Ecto neural progenitor cell (in vitro differentiated cells): ENCODE measurements around the gene SAMD15.
"Not testable (repeated sequence)": the region's sequence is repeated elsewhere in the genome, so short reads cannot be mapped to it uniquely, and the experiment has no call there.

ENCODE experiments used
- DNase-seq: peaks from one replicate; pipeline ENCODE4 v3.0.0-alpha.2; 2018; ENCODE audit warnings: low spot score

SAMD15 gene

DNA sequence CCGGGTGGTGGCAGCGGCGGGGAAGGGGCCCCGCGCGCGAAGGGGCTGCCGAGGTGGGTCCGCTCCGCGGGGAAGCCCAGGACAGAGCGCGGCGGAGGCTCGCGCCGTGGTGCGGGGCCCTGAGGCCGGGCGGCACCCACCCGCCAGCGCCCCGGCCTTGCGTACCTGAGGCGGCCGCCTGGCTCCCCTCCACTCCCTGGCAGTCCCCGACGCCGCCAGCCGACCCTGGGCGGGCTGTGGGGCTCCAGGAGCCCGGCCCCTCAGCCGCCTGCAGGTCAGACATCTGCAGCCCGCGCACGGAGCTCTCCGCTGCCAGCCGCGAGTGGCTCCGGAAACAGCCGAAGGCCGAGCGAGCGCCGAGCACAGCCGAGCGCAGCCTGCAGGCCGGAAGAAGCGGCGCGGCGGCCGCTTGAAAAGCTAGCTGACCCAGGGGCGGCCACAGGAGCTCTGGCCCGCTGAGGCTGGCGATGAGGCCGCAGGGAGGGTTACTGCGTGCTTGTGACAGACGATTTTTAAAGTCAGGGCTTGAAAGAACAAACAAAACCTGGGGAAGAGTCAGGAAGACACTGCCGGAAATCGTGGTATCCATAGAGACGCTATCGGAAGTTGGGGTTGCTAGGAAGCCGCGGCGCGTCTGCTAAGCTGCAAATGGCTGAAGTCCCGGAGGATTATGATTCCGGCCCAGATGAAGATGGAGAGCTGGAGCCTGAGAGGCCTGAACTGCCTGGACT lies at the start of gene SAMD15, which contains the start of gene TMED8:
TSS of gene SAMD15 (plus strand) at position 609 of the 731 bp plus-strand sequence. CDS start at position 649, 40 bp downstream.
TSS of gene TMED8 (minus strand) at position 324 of the 731 bp plus-strand sequence. CDS start at position 283, 41 bp downstream.
- peak; percentile 92 for DNase-seq

DNA sequence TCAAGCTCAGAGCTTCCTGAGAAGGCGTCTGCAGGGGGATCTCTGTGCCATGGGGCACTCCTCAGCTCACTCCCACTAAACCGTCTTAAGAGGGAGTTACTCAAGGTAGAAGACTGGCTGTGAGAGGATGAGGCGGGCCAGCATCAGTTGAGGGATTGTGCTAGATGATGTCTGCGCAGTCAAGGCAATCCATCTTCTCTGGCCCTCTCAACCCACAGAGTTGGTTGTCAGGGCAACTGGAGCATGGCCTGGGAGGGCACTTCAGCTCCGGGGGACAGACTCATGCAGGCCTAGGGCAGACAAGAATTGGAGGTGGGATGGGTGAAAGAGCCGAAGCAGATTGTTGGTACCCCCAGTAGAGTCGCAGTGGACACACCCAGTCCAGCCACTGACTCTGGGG lies 47.3 kb upstream of the SAMD15 start:
- no peak for DNase-seq

DNA sequence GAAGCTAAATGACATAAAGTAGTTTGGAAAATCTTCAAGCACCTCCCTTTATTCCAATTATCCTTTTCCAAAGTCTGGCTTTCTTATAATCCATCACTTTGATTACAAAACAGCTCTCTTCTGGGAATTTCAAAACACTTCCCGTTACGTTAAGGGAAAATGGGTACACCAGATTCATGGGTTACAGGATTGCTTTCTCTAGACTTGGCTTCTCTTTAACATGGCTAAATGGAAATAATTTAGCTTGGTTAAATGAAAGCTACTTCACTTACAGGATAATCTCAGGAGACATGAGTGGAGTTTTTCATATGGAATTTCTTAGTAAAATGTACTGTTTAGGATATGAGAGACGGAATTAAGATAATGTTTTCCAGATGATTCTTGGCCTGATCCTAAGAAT lies 41.6 kb upstream of the SAMD15 start:
- DNase-seq, result no peak

DNA sequence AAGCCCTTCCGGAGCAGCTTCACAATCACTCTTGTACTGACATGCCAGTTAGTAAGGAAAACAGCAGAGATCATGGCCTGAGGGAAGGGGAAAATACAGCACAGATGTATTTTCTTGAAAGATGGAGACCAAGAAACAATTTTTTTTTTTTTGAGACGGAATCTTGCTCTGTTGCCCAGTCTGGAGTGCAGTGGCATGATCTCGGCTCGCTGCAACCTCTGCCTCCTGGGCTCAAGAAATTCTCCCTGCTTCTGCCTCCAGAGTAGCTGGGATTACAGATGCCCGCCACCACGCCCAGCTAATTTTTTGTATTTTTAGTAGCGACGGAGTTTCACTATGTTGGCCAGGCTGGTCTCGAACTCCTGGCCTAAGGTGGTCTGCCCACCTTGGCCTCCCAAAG lies 39.9 kb upstream of the SAMD15 start:
- not testable (repeated sequence) for DNase-seq

DNA sequence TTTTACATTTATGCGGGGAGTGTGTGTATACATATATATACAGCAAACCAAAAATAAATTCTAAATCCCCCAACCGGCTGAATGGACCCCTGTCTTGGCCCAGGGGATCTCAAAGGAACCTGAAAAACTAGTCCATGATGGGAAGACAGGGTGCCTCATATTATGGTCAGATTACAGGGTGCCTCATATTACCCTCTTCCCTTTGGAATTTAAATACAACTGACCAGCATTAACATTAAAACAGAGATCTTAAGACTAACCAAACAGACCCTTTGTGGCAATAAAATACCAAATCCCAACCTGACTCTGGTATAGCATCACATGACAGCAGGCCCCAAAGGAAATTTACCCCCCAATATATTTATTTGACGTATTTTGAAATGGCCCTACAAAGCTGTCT lies 39.3 kb upstream of the SAMD15 start:
- DNase-seq, result no peak

DNA sequence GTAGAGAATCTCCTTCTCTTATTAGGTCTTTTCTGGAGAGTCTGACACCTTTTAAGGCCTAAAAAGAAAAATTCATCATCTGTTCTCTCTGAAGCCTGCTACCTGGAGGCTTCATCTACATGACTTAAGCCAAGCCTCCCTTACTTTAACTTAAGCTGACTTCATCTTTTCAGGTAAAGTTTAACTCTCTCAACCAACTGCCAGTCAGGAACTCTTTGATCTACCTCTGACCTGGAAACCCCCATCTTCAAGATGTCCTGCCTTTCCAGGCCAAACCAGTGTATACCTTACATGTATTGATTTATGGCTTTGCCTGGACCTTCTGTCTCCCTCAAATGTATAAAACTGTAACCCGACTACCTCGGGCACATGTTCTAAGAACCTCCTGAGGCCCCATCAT lies 38.9 kb upstream of the SAMD15 start:
- no peak for DNase-seq

DNA sequence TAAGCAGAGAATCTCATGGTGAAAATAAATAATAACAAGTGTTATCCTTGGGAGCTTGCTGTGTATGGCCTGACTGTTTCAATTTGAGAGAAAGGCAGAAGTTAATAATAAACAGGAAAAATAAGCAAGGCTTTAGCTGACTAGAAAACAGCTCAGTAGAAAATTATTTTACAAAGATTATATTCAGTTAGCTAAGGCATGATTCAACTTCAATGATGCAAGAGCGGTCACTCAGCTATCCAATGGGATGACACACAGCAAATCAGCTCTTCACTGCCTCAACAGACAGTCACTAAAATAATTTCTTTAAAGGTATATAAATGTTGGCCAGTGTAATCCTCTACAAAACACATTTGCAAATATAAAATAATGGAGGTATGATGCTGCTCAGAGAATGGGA lies 37.8 kb upstream of the SAMD15 start:
- no peak for DNase-seq

DNA sequence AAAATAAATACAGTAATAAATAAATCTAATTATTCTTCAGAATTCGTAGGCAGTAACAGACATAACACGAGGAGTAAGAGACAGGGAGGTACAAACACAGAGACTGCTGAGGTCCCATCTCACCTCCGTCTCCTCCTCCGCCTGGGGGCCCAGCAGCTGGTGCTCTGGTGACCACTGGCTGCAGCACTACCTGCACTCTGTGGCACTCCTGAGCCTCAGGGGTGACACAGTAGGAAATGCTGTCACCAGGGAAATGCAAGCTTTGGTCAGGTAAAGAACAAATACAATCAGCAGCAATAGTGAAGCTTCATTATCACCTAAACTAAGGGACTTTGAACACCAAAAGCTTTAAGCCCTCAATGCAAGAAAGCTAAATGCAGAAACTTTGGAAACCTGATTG lies 36.8 kb upstream of the SAMD15 start:
- DNase-seq, result no peak

DNA sequence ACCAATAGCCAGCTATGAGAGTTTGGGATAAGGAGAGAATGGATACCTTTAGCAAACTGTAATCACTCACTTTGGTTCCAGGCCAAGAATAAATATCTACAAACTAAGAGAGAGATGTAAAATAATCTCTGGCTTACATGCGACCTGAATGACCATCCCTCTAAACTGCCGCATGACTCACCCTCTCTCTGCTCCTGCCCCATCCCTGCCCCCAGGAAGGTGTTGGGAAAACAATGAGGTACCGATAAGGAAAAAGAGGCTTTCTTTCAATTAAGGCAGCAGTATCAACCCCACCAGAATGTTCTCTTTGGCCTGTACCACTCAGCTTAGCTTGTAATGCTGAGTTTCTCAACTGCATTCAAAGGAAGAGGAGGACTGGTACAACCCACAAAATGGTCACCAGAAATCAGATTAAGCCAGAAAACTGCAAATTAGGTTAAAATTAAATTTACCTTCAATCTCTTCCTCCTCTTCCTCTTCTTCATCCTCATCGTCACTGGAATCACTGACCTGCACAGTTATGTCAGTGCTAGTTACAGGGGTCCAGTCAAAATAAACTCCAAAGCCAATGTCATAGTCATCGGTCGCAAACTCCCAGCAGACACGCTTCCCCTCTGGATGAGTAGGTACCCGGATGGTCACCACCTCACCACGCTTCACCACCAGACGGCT lies 34.3 kb upstream of the SAMD15 start:
- no peak for DNase-seq

DNA sequence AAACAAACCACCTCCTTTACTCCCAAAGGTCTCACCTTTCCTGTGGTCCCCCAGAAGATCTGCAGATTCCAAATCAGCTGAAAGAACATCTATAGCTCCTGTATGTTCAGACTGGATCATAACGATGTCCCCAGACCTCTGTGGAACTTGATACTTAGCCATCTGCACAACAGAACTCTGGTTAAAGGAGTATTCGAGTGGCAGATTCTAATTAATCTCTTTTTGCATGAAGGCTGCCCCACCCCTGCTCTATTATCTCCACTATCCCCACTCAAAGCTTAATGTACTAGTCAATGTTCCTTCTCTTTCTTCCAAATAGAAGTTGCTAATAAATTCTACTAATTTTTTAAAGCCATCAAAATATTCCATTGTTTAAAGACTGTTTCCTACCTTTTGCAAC lies 33.5 kb upstream of the SAMD15 start:
- no peak for DNase-seq

DNA sequence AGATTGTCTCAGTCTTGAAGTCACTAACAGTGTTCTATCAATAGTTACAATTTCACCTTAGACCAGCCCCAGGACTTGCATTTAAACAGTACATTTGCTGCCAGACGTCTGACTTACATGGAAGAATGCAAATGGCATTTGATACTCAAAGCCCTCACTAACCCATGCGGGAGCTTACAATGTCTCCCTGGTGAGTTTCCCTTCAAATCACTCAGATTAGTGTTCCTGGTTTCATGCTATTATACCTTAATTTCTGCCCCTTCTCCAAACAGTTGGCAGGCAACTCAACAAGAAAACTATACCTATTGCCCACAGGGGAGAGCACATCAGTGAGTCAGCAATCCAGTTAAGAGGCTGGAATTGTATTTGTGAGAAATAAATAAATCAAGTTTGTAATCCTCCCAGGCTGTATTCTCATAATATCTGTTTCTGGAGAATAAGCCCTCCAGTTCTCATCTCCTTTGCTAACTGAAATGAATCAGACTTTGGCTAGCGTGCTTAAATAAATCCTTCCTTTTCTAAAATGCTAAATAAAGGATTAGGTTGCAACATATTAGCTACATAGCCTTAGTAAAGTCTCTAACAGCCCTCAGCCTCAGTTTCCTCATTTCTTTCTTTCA lies 32.7 kb upstream of the SAMD15 start:
- no peak for DNase-seq

DNA sequence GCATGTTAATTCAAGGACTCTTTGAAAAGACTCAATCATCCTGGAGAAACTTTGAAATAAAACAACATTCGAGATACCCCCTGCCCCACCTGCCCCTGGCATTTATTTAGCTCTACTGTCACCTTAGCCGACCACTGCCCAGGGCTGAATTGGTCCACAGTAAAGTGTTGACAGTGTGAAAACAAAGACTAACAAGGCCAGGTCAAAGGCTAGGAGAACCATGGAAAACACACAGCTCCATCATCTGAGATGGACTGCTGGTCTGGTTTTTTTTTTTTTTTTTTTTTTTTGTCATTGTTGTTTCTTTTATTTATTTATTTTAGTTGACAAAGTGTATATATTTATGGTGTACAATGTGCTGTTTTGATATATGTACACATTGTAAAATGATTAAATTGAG lies 30.7 kb upstream of the SAMD15 start:
- no peak for DNase-seq

DNA sequence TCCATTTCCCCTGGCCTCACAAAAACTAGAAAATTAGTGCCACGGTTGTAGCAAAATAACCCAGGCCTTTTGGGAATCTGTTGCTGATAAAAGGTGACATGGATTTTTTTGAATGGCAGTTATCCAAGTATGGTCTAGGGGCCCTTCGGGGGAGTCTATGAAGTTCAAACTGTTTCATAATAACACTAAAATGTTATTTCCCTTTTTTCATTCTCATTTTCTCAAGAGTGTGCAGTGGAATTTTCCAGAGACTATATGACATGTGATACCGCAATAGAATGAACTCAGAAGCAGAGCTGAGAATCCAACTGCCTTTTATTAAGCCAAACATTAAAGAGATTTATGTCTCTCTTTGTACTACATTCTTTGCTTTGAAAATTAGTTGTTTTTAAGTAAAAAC lies 29.4 kb upstream of the SAMD15 start:
- no peak for DNase-seq

DNA sequence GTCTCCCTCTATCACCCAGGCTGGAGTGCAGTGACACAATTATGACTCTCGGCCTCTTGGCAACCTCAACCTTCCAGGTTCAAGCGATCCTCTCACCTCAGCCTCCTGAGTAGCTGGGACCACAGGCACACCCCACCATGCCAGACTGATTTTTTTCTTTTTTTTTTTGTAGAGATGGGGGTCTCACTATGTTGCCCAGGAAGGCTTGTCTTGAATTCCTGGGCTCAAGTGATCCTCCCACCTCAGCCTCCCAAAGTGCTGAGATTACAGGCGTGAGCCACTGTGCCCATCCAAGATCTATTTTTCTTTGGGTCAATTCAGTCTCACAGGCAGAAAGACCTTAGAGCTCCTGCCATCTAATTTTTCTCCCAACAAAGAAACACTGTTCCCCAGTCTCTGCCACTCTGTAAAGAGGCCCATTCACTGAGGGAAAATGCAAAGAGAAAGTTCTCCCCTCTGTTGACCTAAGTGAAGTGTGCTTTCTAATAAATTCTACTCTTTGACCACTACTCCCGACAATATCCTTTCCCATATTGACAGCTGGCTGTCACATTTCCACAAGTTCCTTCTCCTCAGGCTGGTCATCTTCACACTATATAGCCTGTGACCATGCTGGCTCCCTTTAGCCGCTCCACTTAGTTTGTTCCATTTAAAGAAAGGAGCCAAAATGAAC lies 23.6 kb upstream of the SAMD15 start:
- DNase-seq, result no peak

DNA sequence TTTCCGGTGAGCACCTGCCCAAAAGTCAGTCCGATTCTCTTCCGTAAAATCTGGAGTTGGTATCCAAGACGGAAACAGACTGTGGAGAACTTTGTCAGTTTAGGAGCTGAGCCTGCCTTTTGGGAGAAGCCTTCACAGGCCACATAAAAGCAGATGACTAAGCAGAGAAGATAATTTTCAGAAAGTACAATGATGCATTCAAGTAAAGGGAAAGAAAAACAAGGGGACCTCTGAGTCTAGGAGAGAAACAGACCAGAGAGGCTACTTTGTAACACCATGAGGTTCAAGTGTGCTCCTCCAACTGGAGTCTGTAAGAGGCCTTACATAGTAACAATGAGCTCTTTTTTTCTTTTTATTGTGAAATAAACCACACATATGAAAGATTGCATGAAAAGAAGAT lies 21.4 kb upstream of the SAMD15 start:
- no peak for DNase-seq

DNA sequence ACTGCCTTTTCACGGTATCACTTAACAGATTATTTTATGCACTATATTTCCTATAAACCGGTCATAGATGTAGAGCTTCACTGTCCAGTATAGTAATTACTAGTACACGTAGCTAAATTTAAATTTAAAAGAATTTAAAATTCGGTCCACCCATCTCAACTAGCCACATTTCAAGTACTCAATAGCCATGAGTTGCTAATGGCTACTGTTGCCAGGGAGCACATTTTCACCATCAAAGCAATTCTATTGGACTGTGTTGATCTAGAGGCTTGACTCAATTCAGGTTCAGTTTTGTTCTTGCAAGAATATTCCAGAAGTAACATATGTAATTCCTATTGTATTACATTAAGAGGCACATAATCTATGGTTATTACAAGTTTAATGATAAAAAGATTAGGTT lies 20.3 kb upstream of the SAMD15 start:
- DNase-seq, result no peak

DNA sequence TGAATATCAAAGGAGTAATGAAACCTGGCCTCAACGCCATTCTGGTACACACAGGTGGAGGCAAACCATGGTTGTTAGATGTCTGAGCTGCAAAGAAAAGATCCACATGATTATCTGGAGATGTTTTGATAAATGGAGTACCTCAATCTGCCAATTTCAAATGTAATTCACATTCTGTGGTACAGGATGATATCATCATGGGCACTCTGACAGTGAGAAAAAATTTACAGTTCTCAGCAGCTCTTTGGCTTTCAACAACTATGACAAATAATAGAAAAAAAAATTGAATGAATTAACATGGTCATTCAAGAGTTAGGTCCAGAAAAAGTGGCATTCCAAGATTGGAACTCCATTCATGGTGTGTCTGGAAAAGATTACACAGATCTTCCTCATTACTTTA lies 17.6 kb upstream of the SAMD15 start:
- DNase-seq, result no peak

DNA sequence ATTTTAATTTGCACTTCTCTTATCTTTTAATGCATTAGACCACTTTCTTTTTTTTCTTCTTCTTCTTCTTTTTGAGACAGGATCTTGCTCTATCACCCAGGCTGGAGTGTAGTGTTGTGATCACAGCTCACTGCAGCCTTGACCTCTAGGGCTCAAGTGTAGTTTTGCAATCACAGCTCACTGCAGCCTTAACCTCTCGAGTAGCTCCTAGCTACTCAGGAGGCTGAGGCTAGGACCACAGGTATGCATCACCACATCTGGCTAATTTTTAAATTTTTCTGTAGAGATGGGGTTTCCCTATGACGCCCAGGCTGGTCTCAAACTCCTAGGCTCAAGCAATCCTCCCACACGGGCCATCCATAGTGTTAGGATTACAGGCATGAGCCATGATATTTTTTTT lies 13.0 kb upstream of the SAMD15 start:
- no peak for DNase-seq

DNA sequence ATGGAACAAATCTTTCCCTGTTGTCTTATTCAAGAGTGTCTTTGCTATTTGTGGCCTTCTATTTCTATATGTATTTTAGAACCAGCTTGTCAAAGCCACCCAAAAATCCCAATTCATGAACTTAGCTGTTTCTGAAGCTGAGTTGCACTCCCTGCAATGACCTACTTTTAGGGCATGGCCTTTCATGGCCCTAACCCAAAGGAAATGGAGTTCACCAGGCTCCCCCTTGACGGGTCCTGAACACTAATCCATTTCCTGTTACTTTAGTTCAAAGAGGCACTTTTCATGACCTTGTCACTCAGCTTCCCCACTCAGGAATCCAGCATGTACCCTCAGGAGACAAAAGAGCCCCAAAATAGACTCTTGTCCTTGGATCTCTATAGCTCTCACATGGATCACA lies 7.9 kb upstream of the SAMD15 start:
- DNase-seq, result no peak

DNA sequence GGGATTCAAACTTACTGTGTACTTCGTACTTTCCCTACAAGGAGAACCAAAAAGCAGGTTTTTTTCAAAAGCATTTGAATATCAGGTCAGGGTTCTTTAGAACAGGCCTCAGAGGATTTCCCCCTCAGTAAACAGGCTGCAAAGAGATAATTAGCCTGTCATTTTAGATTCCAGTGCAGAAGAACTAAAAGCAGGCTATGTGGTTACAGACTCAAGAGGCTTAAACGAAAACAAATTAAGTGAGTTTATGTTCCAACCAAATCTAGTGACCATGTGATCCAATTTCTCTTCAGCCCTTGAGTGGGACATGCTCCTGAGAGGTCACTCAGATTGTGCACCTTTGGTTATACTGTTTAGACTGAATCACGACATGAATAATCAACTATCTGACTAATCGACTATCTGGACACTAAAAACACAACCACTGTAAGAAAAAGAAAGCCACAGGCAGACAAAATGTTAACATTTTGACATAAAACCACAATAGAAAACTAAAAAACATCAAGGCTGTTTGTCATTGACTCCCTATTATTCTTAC lies 4.8 kb upstream of the SAMD15 start:
- no peak for DNase-seq

DNA sequence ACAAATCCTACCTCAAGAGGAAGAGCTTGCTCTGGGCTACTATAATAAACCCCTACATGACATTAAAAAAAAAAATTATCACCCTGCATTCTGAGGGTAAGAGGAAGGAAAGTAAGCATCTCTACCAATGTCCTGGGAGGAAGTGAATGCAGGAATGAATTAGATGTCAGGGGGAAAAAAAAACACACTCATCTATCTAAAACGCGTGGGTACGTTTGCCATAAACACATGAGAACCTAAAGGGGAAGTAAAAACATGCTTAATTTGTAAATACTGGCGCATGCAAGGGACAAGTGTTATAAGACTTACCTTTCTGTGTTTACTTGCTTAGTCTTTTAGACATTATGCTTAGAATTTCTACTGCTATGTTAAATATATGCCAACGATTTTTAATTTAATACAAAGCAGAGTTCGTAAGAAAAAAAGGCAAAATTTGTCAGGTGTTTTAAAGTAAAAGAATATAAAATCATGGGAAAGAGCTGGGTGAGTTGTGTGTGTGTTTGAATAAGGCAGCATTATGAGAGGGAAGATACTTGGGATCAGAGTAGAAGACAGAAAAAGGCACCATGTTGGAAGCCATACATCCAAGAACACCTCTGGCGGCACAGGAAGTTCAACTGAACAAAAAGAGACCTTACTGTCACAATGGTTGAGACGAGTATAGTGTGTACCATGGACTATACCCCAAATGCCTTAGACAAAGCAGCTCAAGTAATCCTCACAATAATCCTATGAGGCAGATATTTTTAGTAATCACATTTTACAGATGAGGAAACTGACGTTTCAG lies 1.8 kb upstream of the SAMD15 start:
- no peak for DNase-seq
